DOHH2 (cell line): Measurements from ENCODE around the gene EFCAB12.

ENCODE experiments used
- H3F3A ChIP-seq: fragments of 200-600 bp; sonication (generic), shearing (Covaris generic); 2 replicates; pipeline ENCODE4 v1.6.0; 2016; ENCODE audit warnings: antibody characterized with exemption, mild to moderate bottlenecking; ENCODE audit not compliant: control insufficient read depth, insufficient read depth
- H3K27ac ChIP-seq: fragments of 200-600 bp; sonication (generic); 2 replicates; pipeline ENCODE4 v1.5.1; 2014; ENCODE audit warnings: low read depth, mild to moderate bottlenecking, low read length, moderate library complexity
- H3K27me3 ChIP-seq: fragments of 200-600 bp; sonication (generic); 2 replicates; pipeline ENCODE4 v1.6.1; 2014; ENCODE audit warnings: mild to moderate bottlenecking, low read length, mixed read lengths; ENCODE audit not compliant: control insufficient read depth
- H3K36me3 ChIP-seq: fragments of 200-600 bp; sonication (generic); 2 replicates; pipeline ENCODE4 v1.6.1; 2014; ENCODE audit warnings: mild to moderate bottlenecking, low read length, moderate library complexity, mixed read lengths; ENCODE audit not compliant: control insufficient read depth
- H3K4me1 ChIP-seq: fragments of 200-600 bp; sonication (generic); 2 replicates; pipeline ENCODE4 v1.6.1; 2014; ENCODE audit warnings: mild to moderate bottlenecking, low read length, mixed read lengths; ENCODE audit not compliant: control insufficient read depth
- H3K4me2 ChIP-seq: fragments of 200-600 bp; sonication (generic); 2 replicates; pipeline ENCODE4 v1.6.0; 2014; ENCODE audit warnings: mild to moderate bottlenecking, low read length, moderate library complexity
- H3K4me3 ChIP-seq: fragments of 200-600 bp; sonication (generic); 2 replicates; pipeline ENCODE4 v1.5.1; 2014; ENCODE audit warnings: mild to moderate bottlenecking, low read length, mixed read lengths
- H3K79me2 ChIP-seq: fragments of 200-600 bp; sonication (generic); 2 replicates; pipeline ENCODE4 v1.6.1; 2014; ENCODE audit warnings: mild to moderate bottlenecking, low read length, mixed read lengths; ENCODE audit not compliant: control insufficient read depth
- H3K9me2 ChIP-seq: fragments of 200-600 bp; sonication (generic); replicated peaks from 2 replicates; pipeline ENCODE4 v1.6.1; 2014; ENCODE audit warnings: mild to moderate bottlenecking, low read length, mixed read lengths; ENCODE audit not compliant: control insufficient read depth
- H3K9me3 ChIP-seq: fragments of 200-600 bp; sonication (generic); 2 replicates; pipeline ENCODE4 v1.6.1; 2014; ENCODE audit warnings: antibody characterized with exemption, low read length, mixed read lengths; ENCODE audit not compliant: control insufficient read depth, insufficient read depth
- H4K20me1 ChIP-seq: fragments of 200-600 bp; sonication (generic); 2 replicates; pipeline ENCODE4 v1.6.0; 2014; ENCODE audit warnings: low read depth, mild to moderate bottlenecking, antibody characterized with exemption, low read length, moderate library complexity; ENCODE audit not compliant: control insufficient read depth, insufficient read depth
- EZH2phosphoT487 ChIP-seq: fragments of 200-600 bp; sonication (generic); IDR thresholded peaks from 2 replicates; pipeline ENCODE4 v1.6.1; 2017; ENCODE audit warnings: borderline replicate concordance, mild to moderate bottlenecking, antibody characterized with exemption, low read length, moderate library complexity, mixed read lengths
- TF ChIP-seq, protein P1 (sequence below): fragments of 200-600 bp; sonication (generic); IDR thresholded peaks from one replicate; pipeline ENCODE4 v1.5.1; 2014; ENCODE audit warnings: antibody characterized with exemption, mild to moderate bottlenecking, low read depth, low read length; ENCODE audit not compliant: poor library complexity, severe bottlenecking

EFCAB12 gene

DNA sequence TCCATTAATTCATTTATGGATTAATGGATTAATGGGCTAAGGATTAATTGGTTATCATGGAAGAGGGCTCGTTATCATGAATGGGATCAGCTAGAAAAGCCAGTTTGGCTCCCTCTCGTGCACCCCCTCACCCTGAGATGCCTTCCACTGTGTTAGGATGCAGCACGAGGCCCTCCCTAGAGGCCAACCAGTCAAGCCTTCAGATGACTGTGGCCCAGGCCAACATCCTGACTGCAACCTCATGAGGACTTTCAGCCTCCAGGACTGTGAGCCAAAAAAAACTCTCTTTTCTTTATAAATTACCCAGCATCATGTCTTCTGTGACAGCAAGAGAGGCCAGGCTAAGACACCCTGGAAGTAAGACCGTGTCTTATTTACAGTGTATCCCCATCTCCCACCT, 9.0 kb downstream of the EFCAB12 start:
- no peaks in the 10 kb centered on the region for H4K20me1 ChIP-seq
- TF ChIP-seq, protein P1, sequence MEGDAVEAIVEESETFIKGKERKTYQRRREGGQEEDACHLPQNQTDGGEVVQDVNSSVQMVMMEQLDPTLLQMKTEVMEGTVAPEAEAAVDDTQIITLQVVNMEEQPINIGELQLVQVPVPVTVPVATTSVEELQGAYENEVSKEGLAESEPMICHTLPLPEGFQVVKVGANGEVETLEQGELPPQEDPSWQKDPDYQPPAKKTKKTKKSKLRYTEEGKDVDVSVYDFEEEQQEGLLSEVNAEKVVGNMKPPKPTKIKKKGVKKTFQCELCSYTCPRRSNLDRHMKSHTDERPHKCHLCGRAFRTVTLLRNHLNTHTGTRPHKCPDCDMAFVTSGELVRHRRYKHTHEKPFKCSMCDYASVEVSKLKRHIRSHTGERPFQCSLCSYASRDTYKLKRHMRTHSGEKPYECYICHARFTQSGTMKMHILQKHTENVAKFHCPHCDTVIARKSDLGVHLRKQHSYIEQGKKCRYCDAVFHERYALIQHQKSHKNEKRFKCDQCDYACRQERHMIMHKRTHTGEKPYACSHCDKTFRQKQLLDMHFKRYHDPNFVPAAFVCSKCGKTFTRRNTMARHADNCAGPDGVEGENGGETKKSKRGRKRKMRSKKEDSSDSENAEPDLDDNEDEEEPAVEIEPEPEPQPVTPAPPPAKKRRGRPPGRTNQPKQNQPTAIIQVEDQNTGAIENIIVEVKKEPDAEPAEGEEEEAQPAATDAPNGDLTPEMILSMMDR: no peak
- TF ChIP-seq EZH2phosphoT487: no peak
- no peaks in the 10 kb centered on the region for H3K27me3 ChIP-seq
- no peak overlapping the region for H3K4me3 ChIP-seq
- H3K27ac ChIP-seq: no peak overlapping the region
- no peak overlapping the region for H3K4me2 ChIP-seq
- H3K79me2 ChIP-seq: no peaks in the 10 kb centered on the region
- peaks cover 30% of the 10 kb centered on the region for H3K4me1 ChIP-seq
- H3K36me3 ChIP-seq: peaks cover 1% of the 10 kb centered on the region
- no peaks in the 10 kb centered on the region for H3K9me2 ChIP-seq
- peaks cover 5% of the 10 kb centered on the region; the same call in 1 of the 2 replicates for H3K9me3 ChIP-seq
- 0 out of 2 replicates have a peak, but pooled peaks cover 3% of the 10 kb centered on the region for H3F3A ChIP-seq

DNA sequence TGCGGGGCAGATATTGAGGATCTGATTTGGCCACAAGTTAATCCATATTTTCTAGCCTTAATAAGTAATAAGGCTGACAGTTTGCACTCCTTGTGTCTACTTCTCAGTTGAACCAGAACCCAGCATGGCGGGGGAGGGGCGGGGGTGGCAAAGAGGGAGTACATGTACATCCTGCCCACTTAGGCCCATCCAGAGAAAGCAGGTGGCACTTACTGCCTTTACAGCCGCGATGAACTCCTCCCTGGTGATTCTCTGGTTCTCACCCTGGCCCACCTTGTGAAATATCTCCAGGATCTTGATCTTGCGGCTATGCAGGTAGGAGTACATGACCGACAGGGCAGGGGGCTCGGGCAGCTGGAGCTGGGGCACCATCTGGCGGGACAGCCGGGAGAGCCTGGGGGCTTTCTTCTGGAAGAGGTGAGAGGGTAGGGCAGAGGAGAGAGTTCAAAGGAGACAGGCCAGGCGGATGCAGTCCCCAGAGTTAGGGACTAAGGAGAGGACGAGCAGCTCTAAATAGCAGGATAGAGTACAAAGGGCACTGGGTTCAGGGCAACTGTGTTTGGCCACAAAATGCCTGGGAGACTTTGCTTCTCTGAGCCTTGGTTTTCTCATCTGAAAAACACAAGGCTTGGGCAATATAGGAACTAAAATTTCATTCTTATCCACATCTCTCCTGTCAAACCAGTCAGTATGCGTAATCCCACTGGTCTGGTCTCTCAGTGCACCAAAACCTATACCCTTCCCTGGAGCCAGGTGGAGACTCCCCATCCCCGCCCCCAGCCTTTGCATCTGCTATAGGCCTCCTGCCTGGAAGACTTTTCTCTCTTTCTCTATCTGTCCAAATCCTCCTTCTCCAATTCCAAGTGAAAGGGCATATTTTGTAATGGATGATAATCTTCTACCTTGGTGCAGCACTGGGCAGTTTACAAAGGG, 10.1 kb downstream of the EFCAB12 start:
- no peaks in the 10 kb centered on the region for H3K79me2 ChIP-seq
- no peaks in the 10 kb centered on the region for H3K27me3 ChIP-seq
- no peaks in the 10 kb centered on the region for H3K36me3 ChIP-seq
- 0 out of 2 replicates have a peak, but pooled peaks cover 3% of the 10 kb centered on the region for H3F3A ChIP-seq
- H3K4me1 ChIP-seq: peaks cover 32% of the 10 kb centered on the region
- no peaks in the 10 kb centered on the region for H3K9me2 ChIP-seq
- H3K4me2 ChIP-seq: no peak overlapping the region
- H4K20me1 ChIP-seq: no peaks in the 10 kb centered on the region
- no peaks in the 10 kb centered on the region for H3K9me3 ChIP-seq
- no peak overlapping the region for H3K4me3 ChIP-seq
- TF ChIP-seq, protein P1: no peak
- TF ChIP-seq EZH2phosphoT487: no peak
- no peak overlapping the region for H3K27ac ChIP-seq

- no peak overlapping the region for H3K4me2 ChIP-seq
- H3K4me1 ChIP-seq: peaks cover 42% of the 10 kb centered on the region
- no peaks in the 10 kb centered on the region for H3K9me2 ChIP-seq
- H3F3A ChIP-seq: 0 out of 2 replicates have a peak, but pooled peaks cover 3% of the 10 kb centered on the region
- TF ChIP-seq, protein P1: no peak
- TF ChIP-seq EZH2phosphoT487: no peak
- H4K20me1 ChIP-seq: no peaks in the 10 kb centered on the region
- no peak overlapping the region for H3K27ac ChIP-seq
- H3K9me3 ChIP-seq: no peaks in the 10 kb centered on the region
- H3K79me2 ChIP-seq: no peaks in the 10 kb centered on the region
- no peaks in the 10 kb centered on the region for H3K36me3 ChIP-seq
- H3K4me3 ChIP-seq: no peak overlapping the region
- H3K27me3 ChIP-seq: no peaks in the 10 kb centered on the region
Measured at GRCh38 chr3:129417326-129417725, 11.1 kb downstream of the EFCAB12 start.
